Activated T-cell treated with anti-CD3 and anti-CD28 coated beads, Interleukin-2, amount 50 U/mL, for 4 hours (primary cell): ENCODE results near the gene MYH7. TPM values are rescaled to one million over a fixed set of nuclear protein-coding genes. Genes with fewer than 3 reads are reported as not detected.

Source experiments
- ATAC-seq, 2 donors: fragments of 200-7000 bp; cut with Tn5 transposase; one replicate each; pipeline ENCODE4 v1.10.0; 2021
- DNase-seq: peaks from one replicate; pipeline ENCODE4 v3.0.0-alpha.2; 2020
- H3K27me3 Mint-ChIP-seq: one replicate; pipeline ENCODE4 v1.8.0; 2021; ENCODE audit warnings: low read depth, mixed read lengths
- H3K36me3 Mint-ChIP-seq: one replicate; pipeline ENCODE4 v1.8.0; 2022; ENCODE audit warnings: mixed read lengths; ENCODE audit not compliant: insufficient read depth
- H3K4me1 Mint-ChIP-seq: one replicate; pipeline ENCODE4 v1.8.0; 2021; ENCODE audit warnings: low read depth, mixed read lengths
- H3K4me3 Mint-ChIP-seq: one replicate; pipeline ENCODE4 v1.8.0; 2021; ENCODE audit warnings: mild to moderate bottlenecking, moderate library complexity, mixed read lengths
- H3K9me3 Mint-ChIP-seq: one replicate; pipeline ENCODE4 v1.8.0; 2021; ENCODE audit warnings: mixed read lengths
- total RNA-seq, 3 donors: library from RNA; stranded (reverse); gene quantifications; one replicate each; pipeline ENCODE4 v1.2.1, GENCODE V29; 2021

The MYH7 gene
- total RNA-seq, 3 donors from 2014 or later: 0.03 TPM; not detected in 2

DNA sequence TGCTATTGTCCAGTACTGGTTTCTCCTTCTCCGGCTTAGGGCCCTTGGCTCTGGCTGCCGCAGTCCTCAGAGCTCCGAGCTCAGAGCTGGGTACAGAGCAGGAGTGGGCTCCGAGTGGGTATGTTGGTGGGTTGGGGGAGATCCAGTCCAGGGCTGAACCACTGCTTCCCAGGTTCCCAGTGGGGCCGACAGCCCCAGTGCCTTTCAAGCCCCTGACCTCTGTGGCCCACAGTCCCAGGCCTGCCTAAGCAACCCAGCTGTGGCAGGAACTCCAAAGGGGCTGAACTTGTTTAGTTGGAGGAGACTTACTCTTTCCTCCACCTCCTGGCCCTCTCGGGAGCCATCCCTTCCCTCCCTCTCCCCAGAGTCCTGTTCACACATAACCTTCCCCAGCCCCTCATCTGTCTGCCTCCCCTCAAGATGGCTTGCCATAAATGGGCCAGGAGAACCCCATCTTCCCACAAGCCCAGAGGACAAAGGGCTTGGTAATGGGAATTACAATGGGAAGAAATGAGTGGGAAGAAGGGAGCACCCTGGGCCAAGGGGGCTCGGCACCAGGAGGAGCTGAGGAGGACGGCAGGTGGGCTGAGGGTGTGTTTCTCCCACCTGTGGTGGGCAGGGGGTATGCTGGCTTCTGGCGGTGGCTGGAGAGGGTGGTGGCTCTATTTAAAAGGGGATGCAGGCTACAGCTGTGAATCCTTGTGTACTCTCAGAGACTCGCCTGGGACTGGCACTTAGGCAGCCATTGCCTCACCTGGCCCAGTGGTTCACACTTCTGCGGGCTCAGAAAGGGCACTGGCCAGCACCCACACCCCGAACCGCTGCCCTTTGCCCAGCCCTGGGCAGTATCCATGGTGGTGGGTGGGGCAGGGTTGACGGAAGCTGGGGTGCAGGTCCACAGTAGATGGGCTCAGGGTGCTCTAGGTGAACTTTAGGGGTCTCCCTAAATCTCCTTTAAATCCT lies 23.6 kb downstream of the MYH7 start:
- Mint-ChIP-seq H3K4me3 (no peak overlapping the region), H3K4me1 (no peaks in the 10 kb centered on the region), H3K36me3 (no peaks in the 10 kb centered on the region), H3K9me3 (no peaks in the 10 kb centered on the region), H3K27me3 (peaks cover 11% of the 10 kb centered on the region)
- ATAC-seq (no peak), DNase-seq (no peak)

DNA sequence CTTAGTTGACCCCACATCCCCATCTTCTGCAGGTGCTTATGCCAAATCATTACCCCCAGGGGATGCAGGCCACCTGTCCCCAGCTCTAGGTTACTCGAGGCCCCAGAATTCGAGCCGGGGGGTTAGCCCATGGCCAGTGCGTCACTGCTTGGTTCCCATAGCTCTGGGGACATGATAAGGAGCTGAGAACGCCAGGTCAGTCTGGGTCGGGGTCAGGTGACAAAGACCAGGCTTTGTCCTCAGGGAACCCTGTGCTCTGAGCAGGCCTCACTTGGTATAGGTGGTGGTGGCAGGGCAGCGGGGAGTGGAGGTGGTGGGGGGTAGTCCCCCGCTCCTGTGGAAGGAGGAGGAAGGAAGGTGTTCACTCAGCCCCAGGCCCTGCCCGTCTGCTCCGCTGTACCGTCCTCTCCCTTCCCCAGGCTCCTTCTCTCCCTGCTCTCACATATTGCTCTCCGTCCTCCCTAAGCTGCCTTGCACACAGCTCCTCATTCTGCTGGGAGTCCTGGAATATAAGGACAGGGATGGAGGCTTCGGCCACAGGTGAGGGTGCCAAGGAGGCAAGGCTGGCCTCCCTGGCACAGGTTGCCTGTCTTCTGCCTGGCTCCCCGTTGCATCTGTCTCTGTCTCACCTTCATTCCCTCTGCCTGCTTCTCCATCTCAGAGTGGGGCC lies 25.4 kb downstream of the MYH7 start:
- peaks cover 12% of the 10 kb centered on the region for H3K27me3 Mint-ChIP-seq
- H3K4me3 Mint-ChIP-seq: no peak overlapping the region
- H3K4me1 Mint-ChIP-seq: no peaks in the 10 kb centered on the region
- ATAC-seq (no peak), DNase-seq (no peak)
- H3K9me3 Mint-ChIP-seq: no peaks in the 10 kb centered on the region
- H3K36me3 Mint-ChIP-seq: no peaks in the 10 kb centered on the region

- no peak for ATAC-seq
- Mint-ChIP-seq H3K4me3 (no peak overlapping the region), H3K4me1 (no peaks in the 10 kb centered on the region)
These were observed 26.0 kb downstream of the MYH7 start for GRCh38 chr14:23409475-23409874.

GRCh38 chr14:23408307-23408630 lies 27.2 kb downstream of the MYH7 start:
- H3K9me3 Mint-ChIP-seq: no peaks in the 10 kb centered on the region
- no peak for DNase-seq

More at GRCh38 chr14:23409475-23409874, 26.0 kb downstream of the MYH7 start:
- Mint-ChIP-seq H3K27me3 (peaks cover 17% of the 10 kb centered on the region), H3K9me3 (no peaks in the 10 kb centered on the region), H3K36me3 (no peaks in the 10 kb centered on the region)
- DNase-seq: no peak

GRCh38 chr14:23407516-23408306 lies 27.7 kb downstream of the MYH7 start, which contains the start of gene MYH6:
TSS of gene MYH6 (minus strand) at chr14:23408273. CDS start at chr14:23407223, 1,050 bp downstream.
- DNase-seq (no peak), ATAC-seq (no peak)
- Mint-ChIP-seq H3K4me1 (no peaks in the 10 kb centered on the region), H3K36me3 (no peaks in the 10 kb centered on the region), H3K9me3 (no peaks in the 10 kb centered on the region), H3K27me3 (peaks cover 20% of the 10 kb centered on the region), H3K4me3 (no peak within 1 kb of the TSS)

More at GRCh38 chr14:23408307-23408630, 27.2 kb downstream of the MYH7 start:
- Mint-ChIP-seq H3K4me3 (no peak overlapping the region), H3K4me1 (no peaks in the 10 kb centered on the region), H3K36me3 (no peaks in the 10 kb centered on the region), H3K27me3 (peaks cover 19% of the 10 kb centered on the region)
- no peak for ATAC-seq

DNA sequence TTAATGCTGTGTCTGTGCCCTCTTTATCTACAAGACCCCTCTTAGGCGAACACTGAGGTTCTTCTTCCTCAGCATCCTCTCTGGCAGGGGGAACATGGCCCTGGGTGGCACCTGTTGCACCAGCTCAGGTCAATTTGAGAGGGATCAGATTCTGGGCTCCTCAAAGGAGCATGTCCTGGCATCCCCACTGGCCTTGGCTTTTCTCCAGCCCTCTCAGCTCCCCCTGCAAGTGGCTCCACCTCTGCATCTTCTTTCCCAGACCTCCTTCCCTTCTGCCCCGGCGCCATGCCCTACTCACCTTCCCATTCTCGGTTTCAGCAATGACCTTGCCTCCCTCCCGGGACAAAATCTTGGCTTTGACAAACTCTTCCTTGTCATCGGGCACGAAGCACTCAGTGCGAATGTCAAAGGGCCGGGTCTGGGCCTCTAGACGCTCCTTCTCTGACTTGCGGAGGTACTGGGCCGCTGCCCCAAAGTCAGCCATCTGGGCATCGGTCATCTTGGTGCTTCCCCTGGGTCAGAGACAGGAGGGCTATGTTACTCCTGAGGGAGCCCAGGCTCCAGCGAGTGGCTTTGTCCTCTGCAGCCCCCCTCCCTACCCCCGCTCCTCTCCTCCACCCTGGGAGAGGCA lies 28.6 kb downstream of the MYH7 start:
- peaks cover 20% of the 10 kb centered on the region for H3K27me3 Mint-ChIP-seq
- H3K9me3 Mint-ChIP-seq: no peaks in the 10 kb centered on the region
- H3K4me1 Mint-ChIP-seq: no peaks in the 10 kb centered on the region
- DNase-seq (no peak), ATAC-seq (no peak)
- H3K4me3 Mint-ChIP-seq: no peak overlapping the region
- no peaks in the 10 kb centered on the region for H3K36me3 Mint-ChIP-seq

DNA sequence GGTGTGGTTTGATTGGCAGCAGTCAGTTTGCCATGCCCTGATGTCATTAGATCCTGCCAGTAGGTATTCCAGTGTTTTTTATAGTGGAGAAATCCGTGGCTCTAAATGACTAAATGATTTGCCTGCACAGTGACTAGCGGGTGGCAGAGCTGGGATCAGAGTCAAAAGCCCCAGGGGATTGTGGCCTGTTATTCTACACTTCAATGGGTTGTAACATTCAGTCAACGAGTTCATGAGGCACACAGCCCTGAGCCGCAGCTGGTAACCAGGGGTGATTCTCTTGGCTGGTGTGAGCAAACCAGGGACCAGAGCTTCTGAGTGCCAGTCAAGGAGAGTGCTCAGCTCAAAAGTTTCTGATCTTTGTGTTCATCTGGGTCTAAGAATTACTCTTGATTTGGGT lies 29.2 kb downstream of the MYH7 start:
- Mint-ChIP-seq H3K4me3 (no peak overlapping the region), H3K4me1 (no peaks in the 10 kb centered on the region), H3K27me3 (peaks cover 20% of the 10 kb centered on the region), H3K9me3 (no peaks in the 10 kb centered on the region), H3K36me3 (no peaks in the 10 kb centered on the region)
- DNase-seq: no peak
- no peak for ATAC-seq

DNA sequence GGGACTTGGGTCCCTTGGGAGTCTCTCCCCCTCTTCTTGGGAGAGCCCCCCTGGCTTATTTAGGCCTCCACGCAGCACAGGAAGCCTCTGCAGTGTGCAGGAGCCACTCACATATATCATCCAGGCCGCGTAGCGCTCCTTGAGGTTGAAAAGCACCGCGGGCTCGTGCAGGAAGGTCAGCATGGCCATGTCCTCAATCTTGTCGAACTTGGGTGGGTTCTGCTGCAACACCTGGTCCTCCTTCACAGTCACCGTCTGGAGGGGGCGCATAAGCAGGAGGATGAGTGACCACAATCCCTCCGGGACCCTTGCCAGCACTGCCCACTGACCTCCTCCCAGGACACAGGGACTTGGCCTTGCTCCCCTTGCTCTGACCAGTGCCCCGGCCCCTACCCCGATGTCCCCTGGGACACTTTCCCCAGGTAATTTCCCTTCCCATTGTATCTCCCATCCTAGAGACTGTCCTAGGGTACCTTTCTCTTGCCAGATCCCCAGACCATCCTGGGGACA lies 29.9 kb downstream of the MYH7 start:
- no peak overlapping the region for H3K4me3 Mint-ChIP-seq
- DNase-seq (no peak), ATAC-seq (no peak)
- H3K4me1 Mint-ChIP-seq: no peaks in the 10 kb centered on the region
- H3K36me3 Mint-ChIP-seq: no peaks in the 10 kb centered on the region
- H3K27me3 Mint-ChIP-seq: peaks cover 20% of the 10 kb centered on the region
- no peaks in the 10 kb centered on the region for H3K9me3 Mint-ChIP-seq

- Mint-ChIP-seq H3K4me3 (no peak overlapping the region), H3K27me3 (peaks cover 20% of the 10 kb centered on the region), H3K4me1 (no peaks in the 10 kb centered on the region), H3K36me3 (no peaks in the 10 kb centered on the region), H3K9me3 (no peaks in the 10 kb centered on the region)
- ATAC-seq (no peak), DNase-seq (no peak)
These were observed 30.4 kb downstream of the MYH7 start for GRCh38 chr14:23405096-23405495.

DNA sequence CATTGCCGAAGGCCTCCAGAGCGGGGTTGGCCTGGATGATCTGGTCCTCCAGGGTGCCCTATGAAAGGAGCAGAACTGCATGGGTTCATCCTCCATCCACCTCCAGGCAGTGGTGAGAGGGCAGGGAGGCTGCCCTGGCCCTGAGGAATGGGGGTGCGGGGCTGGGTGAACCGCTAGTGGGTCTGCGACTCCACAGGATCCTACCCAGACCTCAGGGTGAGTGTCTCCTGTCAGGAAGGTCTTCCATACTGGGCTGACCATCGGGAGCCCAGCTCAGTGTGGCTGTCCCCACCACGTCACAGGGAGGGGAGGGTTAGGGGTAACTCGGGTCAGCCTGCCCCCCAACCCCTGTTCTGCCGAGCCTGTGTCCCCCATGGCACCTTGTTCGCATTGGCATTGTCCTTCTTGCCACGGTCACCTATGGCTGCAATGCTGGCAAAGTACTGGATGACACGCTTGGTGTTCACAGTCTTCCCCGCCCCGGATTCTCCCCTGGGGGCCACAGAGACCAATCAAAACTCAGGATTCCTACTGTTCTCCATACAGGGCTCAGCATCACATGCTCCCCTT lies 31.0 kb downstream of the MYH7 start:
- H3K36me3 Mint-ChIP-seq: no peaks in the 10 kb centered on the region
- no peak for ATAC-seq
- H3K9me3 Mint-ChIP-seq: no peaks in the 10 kb centered on the region
- no peak overlapping the region for H3K4me3 Mint-ChIP-seq
- H3K4me1 Mint-ChIP-seq: no peaks in the 10 kb centered on the region
- DNase-seq: no peak
- peaks cover 20% of the 10 kb centered on the region for H3K27me3 Mint-ChIP-seq

- Mint-ChIP-seq H3K36me3 (no peaks in the 10 kb centered on the region), H3K4me3 (no peak overlapping the region), H3K27me3 (peaks cover 20% of the 10 kb centered on the region), H3K9me3 (no peaks in the 10 kb centered on the region), H3K4me1 (no peaks in the 10 kb centered on the region)
- DNase-seq (no peak), ATAC-seq (no peak)
These were observed 31.6 kb downstream of the MYH7 start for GRCh38 chr14:23403908-23404307.

DNA sequence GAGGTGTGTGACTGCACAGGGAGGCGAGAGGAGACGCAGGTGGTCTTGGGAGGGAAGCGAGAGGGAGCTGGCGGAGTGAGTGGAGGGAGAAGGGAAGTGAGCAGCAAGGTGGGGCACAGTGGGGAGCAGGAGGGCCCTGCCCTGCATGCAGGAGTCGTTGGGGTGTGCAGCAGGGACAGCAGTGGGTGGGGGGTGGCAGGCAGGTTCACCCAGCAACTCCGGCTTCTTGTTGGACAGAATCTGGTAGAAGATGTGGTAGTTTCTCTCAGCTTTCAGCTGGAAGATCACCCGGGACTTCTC lies 32.4 kb downstream of the MYH7 start:
- H3K36me3 Mint-ChIP-seq: no peaks in the 10 kb centered on the region
- no peak overlapping the region for H3K4me3 Mint-ChIP-seq
- peaks cover 17% of the 10 kb centered on the region for H3K27me3 Mint-ChIP-seq
- DNase-seq (no peak), ATAC-seq (no peak)
- H3K4me1 Mint-ChIP-seq: no peaks in the 10 kb centered on the region
- no peaks in the 10 kb centered on the region for H3K9me3 Mint-ChIP-seq

DNA sequence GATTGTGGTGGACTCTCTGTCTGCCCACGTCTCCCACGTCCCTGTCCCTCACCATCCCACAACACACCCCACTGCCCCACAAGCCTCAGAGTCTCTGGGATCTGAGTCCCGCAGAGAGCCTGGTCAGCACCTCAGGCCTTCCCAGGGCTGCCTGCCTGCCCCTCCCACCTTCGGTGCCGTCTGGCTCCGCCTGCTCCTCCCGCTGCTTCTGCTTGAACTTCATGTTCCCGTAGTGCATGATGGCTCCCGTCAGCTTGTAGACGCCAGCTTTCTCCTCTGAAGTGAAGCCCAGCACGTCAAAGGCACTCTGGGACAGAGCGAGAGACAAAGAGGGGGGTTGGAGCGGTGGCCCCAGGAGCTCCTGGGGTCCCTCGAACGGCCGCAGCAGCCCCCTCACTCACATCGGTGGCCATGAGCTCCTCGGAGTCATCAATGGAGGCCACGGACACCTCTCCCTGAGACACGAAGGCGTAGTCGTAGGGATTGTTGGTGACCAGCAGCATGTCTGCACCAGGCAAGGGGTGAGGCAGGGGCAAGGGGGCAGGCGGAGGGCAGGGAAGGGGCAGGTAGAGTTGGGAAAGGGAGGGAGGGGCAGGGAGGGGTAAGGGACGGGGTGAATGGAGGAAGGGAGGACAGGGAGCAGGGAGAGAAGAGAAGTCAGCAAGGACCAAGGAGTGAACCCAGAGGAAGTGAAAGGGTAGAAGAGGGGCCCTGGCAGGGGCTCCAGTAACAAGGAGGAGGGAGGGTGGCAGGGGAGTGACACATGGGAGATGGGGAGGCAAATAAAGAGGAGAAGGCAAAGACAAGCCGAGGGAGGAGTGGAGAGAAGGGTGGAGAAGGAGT lies 32.9 kb downstream of the MYH7 start:
- H3K4me1 Mint-ChIP-seq: no peaks in the 10 kb centered on the region
- H3K27me3 Mint-ChIP-seq: peaks cover 16% of the 10 kb centered on the region
- H3K9me3 Mint-ChIP-seq: no peaks in the 10 kb centered on the region
- no peak for ATAC-seq
- no peak for DNase-seq
- no peaks in the 10 kb centered on the region for H3K36me3 Mint-ChIP-seq
- no peak overlapping the region for H3K4me3 Mint-ChIP-seq
